Measurements from ENCODE around the gene TSPAN4.

The TSPAN4 gene

DNA sequence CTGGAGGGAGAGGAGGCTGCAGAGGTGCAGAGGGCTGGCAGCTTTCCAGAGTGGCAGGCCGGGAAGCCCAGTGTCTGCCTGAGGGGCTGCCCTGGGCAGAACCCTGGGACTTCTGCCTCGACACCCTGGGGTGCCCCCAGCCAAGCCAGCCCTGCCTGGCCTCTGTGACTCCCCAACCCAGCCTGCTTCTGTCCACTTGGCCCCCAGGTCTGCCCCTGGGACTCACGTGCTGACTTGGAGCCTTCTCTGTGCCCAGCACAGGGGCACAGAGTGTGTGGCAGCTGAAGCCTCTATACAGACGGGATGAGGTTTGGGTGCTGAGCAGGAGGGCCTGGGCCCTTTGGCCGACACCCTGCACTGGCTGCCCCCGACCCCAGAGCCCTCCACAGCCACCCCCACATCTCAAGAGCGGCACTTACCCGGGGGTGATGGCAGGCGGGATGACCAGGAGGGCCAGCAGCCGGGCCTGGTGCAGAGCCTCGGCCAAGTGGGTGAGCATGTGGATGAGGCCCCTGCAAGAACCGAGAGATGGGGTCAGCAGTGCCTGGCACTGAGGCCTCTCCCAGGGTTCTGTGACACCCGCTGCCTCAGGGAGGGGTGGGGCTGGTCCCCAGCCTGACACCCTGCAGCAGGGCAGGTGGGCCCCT lies 50.5 kb downstream of the TSPAN4 start:
- no peak for DNase-seq

- DNase-seq = no peak
Observed at GRCh38 chr11:894575-895201, 52.0 kb downstream of the TSPAN4 start.

DNA sequence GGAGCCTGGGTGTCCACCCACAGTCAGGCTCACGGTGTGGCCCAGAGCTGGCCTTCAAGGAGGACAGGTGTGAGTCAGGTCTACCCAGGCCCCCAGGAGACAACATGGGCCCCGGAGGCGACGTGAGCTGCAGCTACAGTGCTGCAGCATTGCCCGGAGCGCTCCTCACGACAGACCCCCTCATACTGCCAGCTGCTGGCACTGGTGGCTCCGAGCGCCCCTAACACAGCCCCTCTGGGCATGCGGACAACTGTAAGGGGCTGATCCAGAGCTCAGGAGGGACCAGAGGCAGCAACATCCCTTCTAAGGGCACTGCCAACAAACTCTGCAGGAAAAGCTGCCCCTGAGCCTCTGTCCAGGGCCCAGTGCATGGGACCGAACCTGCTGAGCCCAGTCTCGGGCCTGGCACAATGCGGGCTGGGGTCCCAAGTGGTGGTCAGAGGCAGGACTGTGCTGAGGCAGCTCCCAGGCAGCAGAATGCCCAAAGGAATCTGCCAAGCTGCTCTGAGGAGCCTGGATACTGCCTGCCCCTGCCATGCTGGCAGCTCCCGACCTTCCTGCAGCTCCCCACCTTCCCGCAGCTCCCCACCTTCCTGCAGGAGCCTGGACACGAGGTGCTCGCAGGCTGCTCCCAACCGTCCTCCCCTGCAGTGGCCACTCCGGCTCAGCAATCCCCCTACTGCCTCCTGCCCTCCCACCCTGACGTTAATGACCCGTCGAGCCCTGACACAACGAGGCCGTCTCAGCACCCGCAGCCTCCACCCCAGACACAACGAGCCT lies 52.9 kb downstream of the TSPAN4 start:
- no peak for DNase-seq

GRCh38 chr11:897253-898142 lies 54.8 kb downstream of the TSPAN4 start:
- DNase-seq = no peak

GRCh38 chr11:898143-898511 lies 55.5 kb downstream of the TSPAN4 start:
- DNase-seq = no peak

GRCh38 chr11:898540-899190 lies 56.0 kb downstream of the TSPAN4 start:
- DNase-seq = no peak

DNA sequence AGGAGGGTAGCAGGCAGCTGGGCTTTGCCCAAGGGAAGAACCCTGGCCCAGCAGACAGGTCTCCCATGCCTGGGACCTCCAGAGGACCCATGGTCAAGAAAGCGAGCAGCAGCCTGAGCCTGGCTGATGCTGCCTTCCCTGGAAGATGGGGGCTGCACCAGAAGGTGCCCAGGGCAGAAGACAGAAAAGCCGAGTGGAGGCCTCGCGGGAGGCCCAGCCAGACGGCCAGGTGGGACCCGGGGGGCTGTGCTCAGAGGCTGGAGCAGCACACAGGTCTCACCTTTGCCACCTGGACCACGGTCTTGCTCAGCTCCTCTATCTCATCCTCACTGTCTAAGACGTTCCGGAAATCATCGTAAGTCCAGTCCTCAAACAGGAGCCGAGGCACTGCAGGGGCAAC lies 57.1 kb downstream of the TSPAN4 start:
- no peak for DNase-seq

DNA sequence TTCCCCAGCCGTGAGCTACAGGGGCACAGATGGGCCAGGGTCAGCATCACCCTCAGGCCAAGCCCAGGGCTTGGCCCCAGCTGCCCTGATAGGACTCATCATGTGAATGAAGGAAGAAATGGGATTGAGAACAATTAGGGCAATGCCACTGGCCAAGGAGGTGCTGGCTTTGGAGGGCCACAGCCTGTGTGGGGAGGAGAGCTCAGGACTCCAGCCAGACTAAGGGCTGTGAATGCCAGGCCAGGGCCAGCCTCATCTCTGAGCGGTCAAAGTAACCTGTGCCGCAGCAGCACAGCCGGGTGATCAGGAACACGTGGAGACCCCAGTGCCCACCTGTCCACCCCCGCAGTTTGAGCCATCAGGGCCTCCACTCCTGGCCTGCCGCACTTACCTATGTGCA lies 57.9 kb downstream of the TSPAN4 start:
- no peak for DNase-seq

- DNase-seq = no peak
Observed at GRCh38 chr11:901452-902061, 58.9 kb downstream of the TSPAN4 start.

DNA sequence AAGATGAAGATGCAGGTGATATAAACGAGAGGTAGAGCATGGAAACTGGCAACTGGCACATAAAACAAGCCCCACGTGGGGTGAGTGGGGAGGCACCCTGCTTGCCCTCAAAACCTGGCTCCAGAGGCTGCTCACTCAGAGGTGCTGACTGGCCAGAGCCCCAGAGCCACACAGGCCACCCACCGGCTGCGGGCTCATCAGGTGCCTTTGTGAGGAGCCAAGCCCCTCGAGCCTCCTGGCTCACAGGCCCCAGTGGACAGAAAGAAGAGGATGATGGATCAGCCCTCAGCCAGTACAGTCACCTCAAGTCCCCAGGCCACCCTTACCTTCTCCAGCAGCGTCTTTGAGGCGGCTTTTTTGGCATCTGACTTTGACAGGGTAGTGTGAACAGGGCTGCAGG lies 61.7 kb downstream of the TSPAN4 start:
- DNase-seq = no peak

GRCh38 chr11:905952-906351 lies 63.3 kb downstream of the TSPAN4 start:
- no peak for DNase-seq

GRCh38 chr11:907668-908067 lies 65.0 kb downstream of the TSPAN4 start:
- no peak for DNase-seq

GRCh38 chr11:908273-908672 lies 65.6 kb downstream of the TSPAN4 start:
- DNase-seq = no peak

- DNase-seq = no peak
Observed at GRCh38 chr11:909406-909805, 66.8 kb downstream of the TSPAN4 start.

DNA sequence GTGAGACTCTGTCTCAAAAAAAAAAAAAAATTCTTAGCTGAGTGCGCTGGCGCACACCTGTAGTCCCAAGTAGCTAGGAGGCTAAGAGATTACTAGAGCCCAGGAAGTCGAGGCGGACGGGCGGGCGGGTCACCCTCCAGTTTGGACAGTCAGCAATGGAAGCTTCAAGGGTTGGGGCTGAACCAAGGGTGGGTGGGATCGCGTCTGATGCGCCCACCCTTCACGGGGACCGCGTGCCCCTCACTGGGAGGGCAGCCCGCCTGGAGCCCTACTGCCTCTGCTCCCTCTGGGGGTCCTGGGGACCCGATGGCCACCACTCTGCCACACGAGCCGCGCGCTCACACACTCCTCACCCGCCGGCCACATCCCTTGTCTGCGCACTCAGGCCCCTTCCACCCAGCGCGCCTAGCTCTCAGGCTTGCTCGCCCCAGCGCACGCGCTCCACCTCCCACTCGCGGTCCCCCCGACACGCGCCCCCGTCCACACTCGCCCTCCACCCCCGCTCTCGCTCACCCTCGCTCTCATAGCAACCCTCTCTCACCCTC lies 67.5 kb downstream of the TSPAN4 start:
- no peak for DNase-seq

DNA sequence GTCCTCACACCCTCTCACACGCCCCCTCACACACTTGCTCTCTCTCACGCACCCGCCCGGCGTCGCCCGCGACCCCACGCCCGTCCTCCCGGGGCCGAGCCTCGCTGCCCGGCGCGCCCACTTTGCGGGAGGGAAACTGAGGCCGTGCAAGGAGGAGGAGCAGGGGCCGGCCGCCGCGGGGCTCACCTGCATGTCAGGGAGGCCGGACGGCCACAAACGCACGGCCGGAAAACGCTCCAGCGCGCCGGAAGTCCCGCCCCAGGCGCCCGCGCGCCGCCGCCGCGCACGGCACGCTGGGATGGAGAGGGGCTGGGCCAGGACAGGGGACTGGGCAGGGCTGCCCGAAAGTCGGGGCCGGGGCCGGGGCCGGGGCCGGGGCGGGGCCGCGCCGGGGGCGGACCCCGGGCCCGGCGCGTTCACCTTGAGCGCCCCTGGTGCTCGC lies 68.0 kb downstream of the TSPAN4 start, which contains the start of gene CHID1:
Gene CHID1, minus strand, starts transcription at position 222 of the 442 bp plus-strand sequence. CDS start 5,994 bp downstream, outside the sequence.
- DNase-seq = no peak

GRCh38 chr11:911031-911889 lies 68.6 kb downstream of the TSPAN4 start:
- DNase-seq = no peak

DNA sequence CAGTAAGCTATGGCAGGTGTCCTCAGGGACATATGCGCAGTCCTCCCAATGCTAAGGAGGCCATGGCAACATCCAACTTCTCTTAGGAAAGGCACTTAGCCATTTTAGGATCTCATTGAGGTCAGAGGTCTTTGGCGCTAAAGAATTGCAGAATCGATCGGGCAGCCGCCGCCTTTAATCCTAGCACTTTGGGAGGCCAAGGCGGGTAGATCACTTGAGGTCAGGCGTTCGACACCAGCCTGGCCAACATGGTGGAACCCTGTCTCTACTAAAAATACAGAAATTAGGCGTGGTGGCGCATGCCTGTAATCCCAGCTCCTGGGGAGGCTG lies 69.2 kb downstream of the TSPAN4 start:
- DNase-seq = no peak

- DNase-seq = no peak
Observed at GRCh38 chr11:912266-912665, 69.6 kb downstream of the TSPAN4 start.

GRCh38 chr11:913043-913442 lies 70.4 kb downstream of the TSPAN4 start:
- DNase-seq = no peak

DNA sequence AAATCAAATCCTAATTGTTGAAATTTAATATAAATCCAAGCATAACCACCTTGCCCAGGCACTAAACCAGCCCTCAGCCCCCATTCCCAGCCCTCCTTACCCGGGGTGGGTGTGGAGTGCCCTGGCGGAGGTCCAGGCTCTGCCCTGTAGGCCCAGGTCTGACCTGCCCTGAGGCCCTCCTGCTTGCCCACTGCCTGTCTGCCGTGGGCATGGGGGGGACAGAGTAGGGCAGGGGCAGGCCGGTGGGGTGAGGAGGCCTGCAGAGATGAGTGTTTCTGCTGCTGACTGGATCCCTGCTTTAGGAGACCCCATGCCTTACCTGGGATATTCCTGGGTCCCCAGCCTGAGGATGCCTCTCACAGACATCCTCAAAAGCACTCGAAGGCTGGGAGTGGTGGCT lies 71.6 kb downstream of the TSPAN4 start:
- DNase-seq = no peak
